SU-DHL-6 (cell line): Measurements from ENCODE around the gene FOXR2.

Experiments
- CTCF ChIP-seq: fragments of 200-600 bp; sonication (generic); IDR thresholded peaks from one replicate; pipeline ENCODE4 v1.5.1; 2017; ENCODE audit warnings: antibody characterized with exemption, mild to moderate bottlenecking, low read length, moderate library complexity; ENCODE audit not compliant: insufficient read depth, poor library complexity, severe bottlenecking
- EZH2phosphoT487 ChIP-seq: fragments of 200-600 bp; sonication (generic), shearing (Covaris generic); conservative IDR thresholded peaks from 2 replicates; pipeline ENCODE4 v1.6.1; 2018; ENCODE audit warnings: mild to moderate bottlenecking, antibody characterized with exemption, low read length, moderate library complexity, mixed read lengths

GRCh38 chrX:55623100-55623499 is at the start of gene FOXR2:
- no peak for TF ChIP-seq CTCF
- TF ChIP-seq EZH2phosphoT487, result no peak
